HepG2 (cell line): ENCODE measurements around the gene FAM117A.
"Not testable (repeated sequence)": the region's sequence is repeated elsewhere in the genome, so short reads cannot be mapped to it uniquely, and the experiment has no call there.

Source experiments
- CTCF ChIP-seq: sonication (generic); formaldehyde crosslinking; IDR thresholded peaks from 2 replicates; pipeline ENCODE4 v1.5.0; 2020; ENCODE audit warnings: mild to moderate bottlenecking, missing genetic modification reagents, moderate library complexity
- SMAD3 ChIP-seq: sonication (generic); formaldehyde crosslinking; IDR thresholded peaks from 2 replicates; pipeline ENCODE4 v1.4.0; 2020; ENCODE audit warnings: missing genetic modification reagents
- TARDBP ChIP-seq: sonication (generic); formaldehyde crosslinking; IDR thresholded peaks from 2 replicates; pipeline ENCODE4 v1.8.0; 2022; ENCODE audit warnings: mild to moderate bottlenecking, missing genetic modification reagents
- ZNF30 ChIP-seq: sonication (generic); formaldehyde crosslinking; IDR thresholded peaks from 2 replicates; pipeline ENCODE4 v1.5.0; 2020; ENCODE audit warnings: mild to moderate bottlenecking, missing genetic modification reagents

GRCh38 chr17:49724552-49724951, 39.4 kb downstream of the FAM117A start:
- TF ChIP-seq CTCF (CRISPR knock-in tag); ZNF30 (CRISPR knock-in tag); SMAD3; TARDBP (CRISPR knock-in tag): not testable (repeated sequence)
